HEK293 (cell line): ENCODE results near the gene ZW10.

Experiments
- CTCF ChIA-PET: fragments of 350-600 bp; formaldehyde crosslinking; extraction: SDS; loops from one replicate; lab custom pipeline; 2021; ENCODE audit warnings: antibody characterized with exemption; lab: Yijun Ruan, JAX
- POLR2A ChIA-PET: fragments of 300-600 bp; formaldehyde crosslinking; extraction: SDS; loops from one replicate; lab custom pipeline; 2020; ENCODE audit warnings: antibody characterized with exemption, inconsistent platforms; lab: Yijun Ruan, JAX
- H3K27ac ChIP-seq: fragments of 200-500 bp; sonication (Bioruptor generic); 2 replicates; pipeline ENCODE4 v1.5.1; 2014; ENCODE audit warnings: low read depth, low read length, control low read depth, inconsistent platforms; ENCODE audit errors: extremely low read depth
- H3K36me3 ChIP-seq, 2 experiments: fragments of 200-500 bp in 1 of 2; sonication (Bioruptor generic) in 1 of 2; 1 replicate in 1 of 2; 2 replicates in 1 of 2; pipeline ENCODE4 v1.5.1; 2014 to 2017; ENCODE audit warnings: inconsistent platforms in 2 of 2, low read length in 2 of 2; ENCODE audit not compliant: control insufficient read depth in 2 of 2, insufficient read depth in 1 of 2
- H3K4me1 ChIP-seq: fragments of 200-500 bp; sonication (Bioruptor generic); 2 replicates; pipeline ENCODE4 v1.5.1; 2014; ENCODE audit warnings: mild to moderate bottlenecking, low read length, inconsistent platforms; ENCODE audit not compliant: control insufficient read depth, insufficient read depth
- H3K4me3 ChIP-seq: 2 replicates; pipeline ENCODE4 v1.5.1; 2011; ENCODE audit warnings: low read depth, mild to moderate bottlenecking, control low read depth, low read length, moderate library complexity
- H3K9me3 ChIP-seq: fragments of 200-500 bp; sonication (Bioruptor generic); 2 replicates; pipeline ENCODE4 v1.5.1; 2014; ENCODE audit warnings: low read depth, low read length, inconsistent platforms; ENCODE audit not compliant: control insufficient read depth, insufficient read depth
- BCL11A ChIP-seq: fragments of 450-650 bp; formaldehyde crosslinking; IDR thresholded peaks from 2 replicates; pipeline ENCODE4 v1.5.1; 2016; ENCODE audit warnings: low read depth, missing biosample characterization, missing genetic modification characterization
- EGR2 ChIP-seq: fragments of 450-650 bp; formaldehyde crosslinking; IDR thresholded peaks from 2 replicates; pipeline ENCODE4 v1.5.1; 2016; ENCODE audit warnings: low read depth, missing biosample characterization, missing genetic modification characterization
- FEZF1 ChIP-seq: fragments of 450-650 bp; formaldehyde crosslinking; IDR thresholded peaks from 2 replicates; pipeline ENCODE4 v1.5.1; 2016; ENCODE audit warnings: missing biosample characterization, missing genetic modification characterization
- GFI1B ChIP-seq: fragments of 450-650 bp; formaldehyde crosslinking; IDR thresholded peaks from 2 replicates; pipeline ENCODE4 v1.5.1; 2016; ENCODE audit warnings: missing biosample characterization, missing genetic modification characterization
- GLIS1 ChIP-seq: fragments of 450-650 bp; formaldehyde crosslinking; IDR thresholded peaks from 2 replicates; pipeline ENCODE4 v1.5.1; 2016; ENCODE audit warnings: missing biosample characterization, missing genetic modification characterization
- KLF9 ChIP-seq: fragments of 450-650 bp; formaldehyde crosslinking; IDR thresholded peaks from 2 replicates; pipeline ENCODE4 v1.5.1; 2016; ENCODE audit warnings: missing biosample characterization, missing genetic modification characterization, low read depth
- PRDM1 ChIP-seq: fragments of 450-650 bp; formaldehyde crosslinking; IDR thresholded peaks from 2 replicates; pipeline ENCODE4; 2016; ENCODE audit warnings: missing biosample characterization, missing genetic modification characterization
- SETDB1 ChIP-seq: IDR thresholded peaks from one replicate; pipeline ENCODE4 v1.6.1; 2017; ENCODE audit warnings: mild to moderate bottlenecking, low read length, moderate library complexity, mixed read lengths; ENCODE audit not compliant: insufficient read length
- ZFP69B ChIP-seq: fragments of 450-650 bp; formaldehyde crosslinking; IDR thresholded peaks from 2 replicates; pipeline ENCODE4 v1.5.1; 2016; ENCODE audit warnings: missing biosample characterization, missing genetic modification characterization
- ZNF335 ChIP-seq: fragments of 450-650 bp; formaldehyde crosslinking; conservative IDR thresholded peaks from 2 replicates; pipeline ENCODE4 v1.5.1; 2016; ENCODE audit warnings: missing biosample characterization, missing genetic modification characterization
- ZNF560 ChIP-seq: fragments of 450-650 bp; formaldehyde crosslinking; IDR thresholded peaks from 2 replicates; pipeline ENCODE4 v1.5.1; 2017; ENCODE audit warnings: missing biosample characterization, missing genetic modification characterization, borderline replicate concordance
- ZNF626 ChIP-seq: fragments of 450-650 bp; sonication (Bioruptor Pico); formaldehyde crosslinking; IDR thresholded peaks from 2 replicates; pipeline ENCODE4 v1.5.1; 2018; ENCODE audit warnings: missing biosample characterization, missing genetic modification characterization, inconsistent platforms
- ZNF658 ChIP-seq: fragments of 450-650 bp; formaldehyde crosslinking; IDR thresholded peaks from 2 replicates; pipeline ENCODE4; 2016; ENCODE audit warnings: missing biosample characterization, missing genetic modification characterization
- ZNF830 ChIP-seq: fragments of 450-650 bp; IDR thresholded peaks from 2 replicates; pipeline ENCODE4 v1.5.0; 2018; ENCODE audit warnings: missing biosample characterization, missing genetic modification characterization, low read depth, mild to moderate bottlenecking, moderate library complexity
- TF ChIP-seq, protein P1 (sequence below): fragments of 450-650 bp; IDR thresholded peaks from 2 replicates; pipeline ENCODE4 v1.5.1; 2018; ENCODE audit warnings: missing biosample characterization, missing genetic modification characterization
- TF ChIP-seq, protein P2 (sequence below): fragments of 450-650 bp; formaldehyde crosslinking; IDR thresholded peaks from 2 replicates; pipeline ENCODE4 v1.5.1; 2017; ENCODE audit warnings: missing biosample characterization, missing genetic modification characterization
- TF ChIP-seq, protein P3 (sequence below): fragments of 450-650 bp; formaldehyde crosslinking; IDR thresholded peaks from 2 replicates; pipeline ENCODE4 v1.5.1; 2016; ENCODE audit warnings: missing biosample characterization, missing genetic modification characterization
- TF ChIP-seq, protein P4 (sequence below): fragments of 450-650 bp; formaldehyde crosslinking; IDR thresholded peaks from 2 replicates; pipeline ENCODE4 v1.5.1; 2016; ENCODE audit warnings: missing biosample characterization, missing genetic modification characterization
- TF ChIP-seq, protein P5 (sequence below): fragments of 450-650 bp; formaldehyde crosslinking; IDR thresholded peaks from 2 replicates; pipeline ENCODE4 v1.5.1; 2016; ENCODE audit warnings: missing biosample characterization, missing genetic modification characterization
- TF ChIP-seq, protein P6 (sequence below): fragments of 450-650 bp; formaldehyde crosslinking; IDR thresholded peaks from 2 replicates; pipeline ENCODE4 v1.5.1; 2016; ENCODE audit warnings: missing biosample characterization, missing genetic modification characterization

Gene ZW10

DNA sequence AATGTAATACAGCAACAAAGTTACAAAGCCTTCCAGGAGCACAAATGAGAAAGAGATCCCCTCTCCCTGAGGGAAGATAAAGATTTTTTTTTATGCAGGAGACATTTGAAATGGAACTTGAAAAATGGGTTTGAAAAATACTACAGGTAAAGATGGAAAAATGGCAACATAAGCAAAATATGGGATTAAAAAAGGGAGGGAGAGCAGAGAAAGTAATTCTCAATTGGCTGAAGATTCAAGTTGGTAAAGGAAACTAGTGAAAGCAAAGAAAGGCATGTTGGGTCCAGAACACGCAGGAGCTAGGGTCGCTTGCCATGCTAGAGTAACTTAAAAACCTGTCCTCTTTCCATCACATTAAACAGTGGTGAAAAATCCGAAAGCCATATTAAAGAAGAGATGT lies 1.5 kb downstream of the ZW10 start:
- CTCF ChIA-PET: interaction anchor here (1.3 kb wide), 1 partner anchor 25 kb away, joined by 3 read pairs; no protein-coding TSS in a partner anchor
- H3K4me3 ChIP-seq: no peak overlapping the region
- POLR2A ChIA-PET: interaction anchor here (1.0 kb wide), 1 partner anchor 10 kb away, joined by 3 read pairs; no protein-coding TSS in a partner anchor

DNA sequence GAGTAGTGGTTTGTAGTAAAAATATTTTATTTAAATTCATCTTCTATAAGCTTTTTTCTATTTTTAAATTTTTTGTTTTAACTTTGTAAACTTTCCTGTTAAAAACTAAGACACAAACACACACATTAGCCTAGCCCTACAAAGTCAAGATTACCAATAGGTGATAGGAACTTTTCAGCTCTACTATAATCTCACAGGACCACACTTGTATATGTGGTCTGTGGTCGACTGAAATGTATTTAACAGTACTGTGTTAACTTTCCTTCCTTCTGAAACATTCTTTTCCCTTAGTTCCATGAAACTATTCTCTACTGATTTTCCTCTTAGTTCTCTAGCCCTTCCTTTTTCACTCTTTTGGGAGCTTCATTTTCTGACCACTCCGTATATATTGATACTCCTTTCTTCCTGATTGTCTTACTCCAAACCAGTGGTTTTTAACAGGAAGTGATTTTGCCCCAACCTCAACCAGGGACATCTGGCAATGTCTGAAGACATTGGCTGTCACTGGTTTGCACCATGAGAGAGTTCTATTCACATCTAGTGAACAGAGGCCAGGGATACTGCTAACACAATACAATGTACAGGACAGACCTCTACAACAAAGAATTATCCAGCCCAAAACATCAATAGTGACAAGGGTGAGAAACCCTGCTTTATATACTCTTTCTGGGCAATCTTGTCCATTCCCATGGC lies 8.8 kb downstream of the ZW10 start:
- no peaks in the 10 kb centered on the region for H3K9me3 ChIP-seq
- ChIA-PET POLR2A (interaction anchor here (1.3 kb wide), 1 partner anchor 8 kb away, joined by 3 read pairs; the partner anchor contains the start of gene ZW10), CTCF (interaction anchor here (0.7 kb wide), 2 partner anchors 44 to 1177 kb away, joined by 3 to 4 read pairs; no protein-coding TSS in a partner anchor)
- no peak overlapping the region for H3K4me3 ChIP-seq
- H3K36me3 ChIP-seq: peaks cover 0 to 67% of the 10 kb centered on the region in 2 experiments
- H3K4me1 ChIP-seq: no peaks in the 10 kb centered on the region
- no peak overlapping the region for H3K27ac ChIP-seq
- TF ChIP-seq ZNF830 (tag by site-specific recombination) (no peak), ZFP69B (tag by site-specific recombination) (no peak), PRDM1 (tag by site-specific recombination) (no peak), GLIS1 (tag by site-specific recombination) (no peak), KLF9 (tag by site-specific recombination) (no peak), GFI1B (tag by site-specific recombination) (no peak), FEZF1 (no peak), SETDB1 (no peak), ZNF658 (tag by site-specific recombination) (no peak), ZNF626 (no peak), EGR2 (tag by site-specific recombination) (no peak), ZNF335 (tag by site-specific recombination) (no peak), BCL11A (no peak)
- TF ChIP-seq, protein P1, sequence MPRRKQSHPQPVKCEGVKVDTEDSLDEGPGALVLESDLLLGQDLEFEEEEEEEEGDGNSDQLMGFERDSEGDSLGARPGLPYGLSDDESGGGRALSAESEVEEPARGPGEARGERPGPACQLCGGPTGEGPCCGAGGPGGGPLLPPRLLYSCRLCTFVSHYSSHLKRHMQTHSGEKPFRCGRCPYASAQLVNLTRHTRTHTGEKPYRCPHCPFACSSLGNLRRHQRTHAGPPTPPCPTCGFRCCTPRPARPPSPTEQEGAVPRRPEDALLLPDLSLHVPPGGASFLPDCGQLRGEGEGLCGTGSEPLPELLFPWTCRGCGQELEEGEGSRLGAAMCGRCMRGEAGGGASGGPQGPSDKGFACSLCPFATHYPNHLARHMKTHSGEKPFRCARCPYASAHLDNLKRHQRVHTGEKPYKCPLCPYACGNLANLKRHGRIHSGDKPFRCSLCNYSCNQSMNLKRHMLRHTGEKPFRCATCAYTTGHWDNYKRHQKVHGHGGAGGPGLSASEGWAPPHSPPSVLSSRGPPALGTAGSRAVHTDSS (tag by site-specific recombination): no peak
- TF ChIP-seq, protein P2, sequence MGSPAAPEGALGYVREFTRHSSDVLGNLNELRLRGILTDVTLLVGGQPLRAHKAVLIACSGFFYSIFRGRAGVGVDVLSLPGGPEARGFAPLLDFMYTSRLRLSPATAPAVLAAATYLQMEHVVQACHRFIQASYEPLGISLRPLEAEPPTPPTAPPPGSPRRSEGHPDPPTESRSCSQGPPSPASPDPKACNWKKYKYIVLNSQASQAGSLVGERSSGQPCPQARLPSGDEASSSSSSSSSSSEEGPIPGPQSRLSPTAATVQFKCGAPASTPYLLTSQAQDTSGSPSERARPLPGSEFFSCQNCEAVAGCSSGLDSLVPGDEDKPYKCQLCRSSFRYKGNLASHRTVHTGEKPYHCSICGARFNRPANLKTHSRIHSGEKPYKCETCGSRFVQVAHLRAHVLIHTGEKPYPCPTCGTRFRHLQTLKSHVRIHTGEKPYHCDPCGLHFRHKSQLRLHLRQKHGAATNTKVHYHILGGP: no peak
- TF ChIP-seq, protein P3, sequence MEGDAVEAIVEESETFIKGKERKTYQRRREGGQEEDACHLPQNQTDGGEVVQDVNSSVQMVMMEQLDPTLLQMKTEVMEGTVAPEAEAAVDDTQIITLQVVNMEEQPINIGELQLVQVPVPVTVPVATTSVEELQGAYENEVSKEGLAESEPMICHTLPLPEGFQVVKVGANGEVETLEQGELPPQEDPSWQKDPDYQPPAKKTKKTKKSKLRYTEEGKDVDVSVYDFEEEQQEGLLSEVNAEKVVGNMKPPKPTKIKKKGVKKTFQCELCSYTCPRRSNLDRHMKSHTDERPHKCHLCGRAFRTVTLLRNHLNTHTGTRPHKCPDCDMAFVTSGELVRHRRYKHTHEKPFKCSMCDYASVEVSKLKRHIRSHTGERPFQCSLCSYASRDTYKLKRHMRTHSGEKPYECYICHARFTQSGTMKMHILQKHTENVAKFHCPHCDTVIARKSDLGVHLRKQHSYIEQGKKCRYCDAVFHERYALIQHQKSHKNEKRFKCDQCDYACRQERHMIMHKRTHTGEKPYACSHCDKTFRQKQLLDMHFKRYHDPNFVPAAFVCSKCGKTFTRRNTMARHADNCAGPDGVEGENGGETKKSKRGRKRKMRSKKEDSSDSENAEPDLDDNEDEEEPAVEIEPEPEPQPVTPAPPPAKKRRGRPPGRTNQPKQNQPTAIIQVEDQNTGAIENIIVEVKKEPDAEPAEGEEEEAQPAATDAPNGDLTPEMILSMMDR: no peak
- TF ChIP-seq, protein P4, sequence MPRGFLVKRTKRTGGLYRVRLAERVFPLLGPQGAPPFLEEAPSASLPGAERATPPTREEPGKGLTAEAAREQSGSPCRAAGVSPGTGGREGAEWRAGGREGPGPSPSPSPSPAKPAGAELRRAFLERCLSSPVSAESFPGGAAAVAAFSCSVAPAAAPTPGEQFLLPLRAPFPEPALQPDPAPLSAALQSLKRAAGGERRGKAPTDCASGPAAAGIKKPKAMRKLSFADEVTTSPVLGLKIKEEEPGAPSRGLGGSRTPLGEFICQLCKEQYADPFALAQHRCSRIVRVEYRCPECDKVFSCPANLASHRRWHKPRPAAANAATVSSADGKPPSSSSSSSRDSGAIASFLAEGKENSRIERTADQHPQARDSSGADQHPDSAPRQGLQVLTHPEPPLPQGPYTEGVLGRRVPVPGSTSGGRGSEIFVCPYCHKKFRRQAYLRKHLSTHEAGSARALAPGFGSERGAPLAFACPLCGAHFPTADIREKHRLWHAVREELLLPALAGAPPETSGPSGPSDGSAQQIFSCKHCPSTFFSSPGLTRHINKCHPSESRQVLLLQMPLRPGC (tag by site-specific recombination): no peak
- TF ChIP-seq, protein P5, sequence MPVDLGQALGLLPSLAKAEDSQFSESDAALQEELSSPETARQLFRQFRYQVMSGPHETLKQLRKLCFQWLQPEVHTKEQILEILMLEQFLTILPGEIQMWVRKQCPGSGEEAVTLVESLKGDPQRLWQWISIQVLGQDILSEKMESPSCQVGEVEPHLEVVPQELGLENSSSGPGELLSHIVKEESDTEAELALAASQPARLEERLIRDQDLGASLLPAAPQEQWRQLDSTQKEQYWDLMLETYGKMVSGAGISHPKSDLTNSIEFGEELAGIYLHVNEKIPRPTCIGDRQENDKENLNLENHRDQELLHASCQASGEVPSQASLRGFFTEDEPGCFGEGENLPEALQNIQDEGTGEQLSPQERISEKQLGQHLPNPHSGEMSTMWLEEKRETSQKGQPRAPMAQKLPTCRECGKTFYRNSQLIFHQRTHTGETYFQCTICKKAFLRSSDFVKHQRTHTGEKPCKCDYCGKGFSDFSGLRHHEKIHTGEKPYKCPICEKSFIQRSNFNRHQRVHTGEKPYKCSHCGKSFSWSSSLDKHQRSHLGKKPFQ (tag by site-specific recombination): no peak

More for the DNA sequence above, 1.5 kb downstream of the ZW10 start:
- Histone ChIP-seq H3K36me3 (peaks cover 0 to 39% of the 10 kb centered on the region in 2 experiments), H3K4me1 (no peaks in the 10 kb centered on the region), H3K9me3 (no peaks in the 10 kb centered on the region), H3K27ac (no peak overlapping the region)
- TF ChIP-seq, protein P6, sequence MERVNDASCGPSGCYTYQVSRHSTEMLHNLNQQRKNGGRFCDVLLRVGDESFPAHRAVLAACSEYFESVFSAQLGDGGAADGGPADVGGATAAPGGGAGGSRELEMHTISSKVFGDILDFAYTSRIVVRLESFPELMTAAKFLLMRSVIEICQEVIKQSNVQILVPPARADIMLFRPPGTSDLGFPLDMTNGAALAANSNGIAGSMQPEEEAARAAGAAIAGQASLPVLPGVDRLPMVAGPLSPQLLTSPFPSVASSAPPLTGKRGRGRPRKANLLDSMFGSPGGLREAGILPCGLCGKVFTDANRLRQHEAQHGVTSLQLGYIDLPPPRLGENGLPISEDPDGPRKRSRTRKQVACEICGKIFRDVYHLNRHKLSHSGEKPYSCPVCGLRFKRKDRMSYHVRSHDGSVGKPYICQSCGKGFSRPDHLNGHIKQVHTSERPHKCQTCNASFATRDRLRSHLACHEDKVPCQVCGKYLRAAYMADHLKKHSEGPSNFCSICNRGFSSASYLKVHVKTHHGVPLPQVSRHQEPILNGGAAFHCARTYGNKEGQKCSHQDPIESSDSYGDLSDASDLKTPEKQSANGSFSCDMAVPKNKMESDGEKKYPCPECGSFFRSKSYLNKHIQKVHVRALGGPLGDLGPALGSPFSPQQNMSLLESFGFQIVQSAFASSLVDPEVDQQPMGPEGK (tag by site-specific recombination): no peak
- TF ChIP-seq PRDM1 (tag by site-specific recombination): peak; percentile 56
- TF ChIP-seq ZNF560 (tag by site-specific recombination): no peak
